OCI-LY7 (cell line): ENCODE measurements around the gene ARMCX1. TPM values are rescaled to one million over a fixed set of nuclear protein-coding genes. Genes with fewer than 3 reads are reported as not detected.

Experiments
- BruUV-seq: library from RNA; stranded (reverse); fragments of 400-500 nt; replicated peaks from 2 replicates; lab custom pipeline; 2021; lab: Mats Ljungman, UMichigan
- CTCF ChIA-PET: fragments of 300-600 bp; sonication (Branson Sonifier 250); formaldehyde crosslinking; loops from one replicate; lab custom pipeline; 2022; ENCODE audit warnings: antibody characterized with exemption; ENCODE audit not compliant: unreplicated experiment; lab: Charles Lee
- POLR2A ChIA-PET: fragments of 300-600 bp; sonication (Branson Sonifier 250); formaldehyde crosslinking; loops from one replicate; lab custom pipeline; 2022; ENCODE audit warnings: antibody characterized with exemption; lab: Charles Lee
- DNase-seq: peaks from one replicate; pipeline ENCODE4 v3.0.0-alpha.2; 2015; ENCODE audit warnings: low spot score
- H2AFZ ChIP-seq: fragments of 200-600 bp; sonication (generic), shearing (Covaris generic); 2 replicates; pipeline ENCODE4 v1.6.1; 2014; ENCODE audit warnings: mild to moderate bottlenecking, antibody characterized with exemption, low read length, moderate library complexity
- H3K27ac ChIP-seq: fragments of 200-600 bp; sonication (generic); 2 replicates; pipeline ENCODE4 v1.5.1; 2014; ENCODE audit warnings: mixed run types, low read depth, mild to moderate bottlenecking, moderate library complexity, low read length, inconsistent platforms; ENCODE audit not compliant: poor library complexity, severe bottlenecking
- H3K36me3 ChIP-seq: fragments of 200-600 bp; sonication (generic); 2 replicates; pipeline ENCODE4 v1.6.1; 2014; ENCODE audit warnings: mild to moderate bottlenecking, antibody characterized with exemption, low read length, moderate library complexity, mixed read lengths; ENCODE audit not compliant: insufficient read depth
- H3K4me1 ChIP-seq: fragments of 200-600 bp; sonication (generic); 2 replicates; pipeline ENCODE4 v1.5.1; 2014; ENCODE audit warnings: mild to moderate bottlenecking, low read length; ENCODE audit not compliant: insufficient read depth, poor library complexity, severe bottlenecking
- H3K4me2 ChIP-seq: fragments of 200-600 bp; sonication (generic); 2 replicates; pipeline ENCODE4 v1.6.1; 2014; ENCODE audit warnings: mild to moderate bottlenecking, low read length
- H3K4me3 ChIP-seq: fragments of 200-600 bp; sonication (generic); 2 replicates; pipeline ENCODE4 v1.5.1; 2014; ENCODE audit warnings: mild to moderate bottlenecking, low read depth, low read length; ENCODE audit not compliant: poor library complexity, severe bottlenecking
- H3K79me2 ChIP-seq: fragments of 200-600 bp; sonication (generic); 2 replicates; pipeline ENCODE4 v1.6.1; 2016; ENCODE audit warnings: low read depth, mild to moderate bottlenecking, low read length, moderate library complexity, mixed read lengths; ENCODE audit not compliant: insufficient read depth
- H3K9me2 ChIP-seq: fragments of 200-600 bp; sonication (generic); 2 replicates; pipeline ENCODE4 v1.6.1; 2016; ENCODE audit warnings: mild to moderate bottlenecking, low read length, mixed read lengths; ENCODE audit not compliant: insufficient read depth
- H3K9me3 ChIP-seq: fragments of 200-600 bp; sonication (generic); 2 replicates; pipeline ENCODE4 v1.6.1; 2014; ENCODE audit warnings: mild to moderate bottlenecking, mixed run types, low read length, mixed read lengths
- H4K20me1 ChIP-seq: fragments of 200-600 bp; sonication (generic); 2 replicates; pipeline ENCODE4 v1.6.1; 2014; ENCODE audit warnings: mild to moderate bottlenecking, antibody characterized with exemption, low read length, moderate library complexity, mixed read lengths; ENCODE audit not compliant: insufficient read depth
- EZH2phosphoT487 ChIP-seq: fragments of 200-600 bp; sonication (generic); IDR thresholded peaks from 2 replicates; pipeline ENCODE4 v1.6.1; 2018; ENCODE audit warnings: low read depth, borderline replicate concordance, mild to moderate bottlenecking, mixed run types, antibody characterized with exemption, low read length, moderate library complexity, mixed read lengths
- intact Hi-C: fragments of 100-400 bp; cut with micrococcal nuclease; formaldehyde crosslinking; loops from one replicate; pipeline ENCODE4 v1.10.0; 2022; ENCODE audit not compliant: unreplicated experiment
- total RNA-seq, 2 experiments: library from RNA; depleted of rRNA in 1 of 2; stranded (reverse); fragments of >200 nt in 1 of 2; shearing (Covaris generic) in 1 of 2; gene quantifications; 2 replicates each; pipeline ENCODE4 v1.2.3, GENCODE V29; 2014 to 2022
- TF ChIP-seq, protein P1 (sequence below): fragments of 200-600 bp; sonication (generic); conservative IDR thresholded peaks from 2 replicates; pipeline ENCODE4 v1.5.1; 2014; ENCODE audit warnings: mild to moderate bottlenecking, antibody characterized with exemption, low read length, moderate library complexity, mixed read lengths

The ARMCX1 gene
- total RNA-seq, 2 experiments from 2014 or later: not detected

DNA sequence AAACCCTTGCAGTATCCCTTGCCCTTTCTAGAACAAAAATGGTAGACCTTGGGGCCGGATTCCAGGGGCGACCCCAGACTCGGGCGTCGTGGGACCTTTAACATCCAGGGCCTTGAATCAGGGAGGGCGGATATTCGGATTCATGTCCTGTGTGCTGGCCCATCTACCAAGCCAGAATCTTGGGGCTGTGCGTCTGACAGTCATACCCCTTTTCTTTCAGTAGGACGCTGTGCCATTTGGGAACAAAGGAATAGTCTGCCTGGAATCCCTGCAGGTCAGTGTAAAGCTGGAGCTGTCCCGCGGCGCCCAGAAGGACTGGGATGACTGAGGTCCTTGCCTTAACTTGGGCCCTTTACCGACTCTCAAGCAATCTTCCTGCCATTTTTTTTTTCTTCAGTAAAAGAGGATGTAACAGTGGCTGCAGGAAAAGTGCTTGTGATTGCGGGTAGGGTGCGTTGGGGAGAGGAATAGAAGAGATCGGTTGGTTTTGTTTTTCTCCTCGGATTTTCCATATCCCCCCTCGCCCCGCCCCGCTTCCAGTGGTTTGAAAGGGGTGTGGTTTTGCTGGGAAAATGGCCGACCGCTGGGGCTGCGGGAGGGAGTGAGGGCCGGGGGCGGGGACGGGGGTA, 518 bp downstream of the ARMCX1 start:
- intact Hi-C loops: no loop called here
- Histone ChIP-seq H3K4me2 (no peak overlapping the region), H3K79me2 (no peaks in the 10 kb centered on the region), H2AFZ (no peak overlapping the region), H4K20me1 (no peaks in the 10 kb centered on the region), H3K27ac (no peak overlapping the region), H3K9me2 (no peaks in the 10 kb centered on the region), H3K9me3 (no peaks in the 10 kb centered on the region), H3K36me3 (no peaks in the 10 kb centered on the region), H3K4me3 (no peak overlapping the region), H3K4me1 (no peaks in the 10 kb centered on the region)
- no peak for DNase-seq
- ChIA-PET CTCF (no interaction called here), POLR2A (no interaction called here)
- BruUV-seq: no TSS peak
- TF ChIP-seq, protein P1, sequence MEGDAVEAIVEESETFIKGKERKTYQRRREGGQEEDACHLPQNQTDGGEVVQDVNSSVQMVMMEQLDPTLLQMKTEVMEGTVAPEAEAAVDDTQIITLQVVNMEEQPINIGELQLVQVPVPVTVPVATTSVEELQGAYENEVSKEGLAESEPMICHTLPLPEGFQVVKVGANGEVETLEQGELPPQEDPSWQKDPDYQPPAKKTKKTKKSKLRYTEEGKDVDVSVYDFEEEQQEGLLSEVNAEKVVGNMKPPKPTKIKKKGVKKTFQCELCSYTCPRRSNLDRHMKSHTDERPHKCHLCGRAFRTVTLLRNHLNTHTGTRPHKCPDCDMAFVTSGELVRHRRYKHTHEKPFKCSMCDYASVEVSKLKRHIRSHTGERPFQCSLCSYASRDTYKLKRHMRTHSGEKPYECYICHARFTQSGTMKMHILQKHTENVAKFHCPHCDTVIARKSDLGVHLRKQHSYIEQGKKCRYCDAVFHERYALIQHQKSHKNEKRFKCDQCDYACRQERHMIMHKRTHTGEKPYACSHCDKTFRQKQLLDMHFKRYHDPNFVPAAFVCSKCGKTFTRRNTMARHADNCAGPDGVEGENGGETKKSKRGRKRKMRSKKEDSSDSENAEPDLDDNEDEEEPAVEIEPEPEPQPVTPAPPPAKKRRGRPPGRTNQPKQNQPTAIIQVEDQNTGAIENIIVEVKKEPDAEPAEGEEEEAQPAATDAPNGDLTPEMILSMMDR: no peak
- TF ChIP-seq EZH2phosphoT487: no peak

DNA sequence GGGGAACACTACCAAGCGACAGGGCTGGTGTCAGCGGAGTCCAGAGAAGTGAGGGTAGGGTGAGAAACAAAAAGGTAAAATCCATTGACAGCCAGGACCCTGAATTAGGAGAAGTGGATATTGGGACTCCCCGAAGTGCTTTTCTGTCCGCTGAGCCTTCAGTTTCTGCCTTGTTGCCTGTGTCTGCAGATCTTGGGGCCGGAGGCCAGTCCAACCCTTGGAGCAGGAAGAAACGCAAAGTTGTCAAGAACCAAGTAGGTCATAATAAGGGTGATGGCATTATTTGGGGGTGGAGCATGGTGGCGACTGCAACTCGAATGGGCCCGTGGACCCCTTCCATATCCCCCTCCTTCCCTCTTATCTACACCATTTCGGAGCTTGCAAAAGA, 1.0 kb downstream of the ARMCX1 start:
- BruUV-seq: no TSS peak
- Histone ChIP-seq H3K4me3 (no peak overlapping the region), H3K27ac (no peak overlapping the region), H4K20me1 (no peaks in the 10 kb centered on the region), H2AFZ (no peak overlapping the region), H3K4me2 (no peak overlapping the region), H3K36me3 (no peaks in the 10 kb centered on the region), H3K9me3 (no peaks in the 10 kb centered on the region), H3K9me2 (no peaks in the 10 kb centered on the region), H3K79me2 (no peaks in the 10 kb centered on the region), H3K4me1 (no peaks in the 10 kb centered on the region)
- ChIA-PET CTCF (no interaction called here), POLR2A (no interaction called here)
- no peak for DNase-seq
- TF ChIP-seq, protein P1: no peak
- no peak for TF ChIP-seq EZH2phosphoT487
- intact Hi-C loops: no loop called here

DNA sequence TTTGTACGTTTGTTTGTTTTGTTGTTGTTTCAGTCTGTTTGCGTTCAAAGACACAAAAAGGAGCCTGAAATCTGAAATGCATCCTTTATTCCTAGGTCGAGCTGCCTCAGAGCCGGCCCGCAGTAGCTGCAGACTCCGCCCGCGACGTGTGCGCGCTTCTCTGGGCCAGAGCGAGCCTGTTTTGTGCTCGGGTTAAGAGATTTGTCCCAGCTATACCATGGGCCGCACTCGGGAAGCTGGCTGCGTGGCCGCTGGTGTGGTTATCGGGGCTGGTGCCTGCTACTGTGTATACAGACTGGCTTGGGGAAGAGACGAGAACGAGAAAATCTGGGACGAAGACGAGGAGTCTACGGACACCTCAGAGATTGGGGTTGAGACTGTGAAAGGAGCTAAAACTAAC, 2.4 kb downstream of the ARMCX1 start:
- Histone ChIP-seq H3K4me1 (no peaks in the 10 kb centered on the region), H3K4me2 (no peak overlapping the region), H3K36me3 (no peaks in the 10 kb centered on the region), H3K9me3 (no peaks in the 10 kb centered on the region), H3K9me2 (no peaks in the 10 kb centered on the region), H3K79me2 (no peaks in the 10 kb centered on the region), H3K27ac (no peak overlapping the region), H4K20me1 (no peaks in the 10 kb centered on the region), H3K4me3 (no peak overlapping the region), H2AFZ (no peak overlapping the region)
- no peak for DNase-seq
- BruUV-seq: no TSS peak
- intact Hi-C loops: no loop called here
- ChIA-PET CTCF (no interaction called here), POLR2A (no interaction called here)
- TF ChIP-seq EZH2phosphoT487: no peak
- TF ChIP-seq, protein P1: no peak
